Measurements from ENCODE around the gene PCDH1.
"Not testable (repeated sequence)": the region's sequence is repeated elsewhere in the genome, so short reads cannot be mapped to it uniquely, and the experiment has no call there.

Gene PCDH1

GRCh38 chr5:141902015-141902814, 24.0 kb upstream of the PCDH1 start:
- H3K4me3 ChIP-seq (ENCODE audit: control insufficient read depth, low read depth, low read length) = no peak overlapping the region
- DNase-seq (ENCODE audit: low read depth) = no peak
- no peak for TF ChIP-seq CTCF (conservative IDR thresholded peaks at IDR 0.05; ENCODE audit: control insufficient read depth, insufficient read depth, low read depth, low read length)

GRCh38 chr5:141898448-141899049, 20.3 kb upstream of the PCDH1 start:
- no peak for DNase-seq (ENCODE audit: low read depth)
- H3K4me3 ChIP-seq (ENCODE audit: control insufficient read depth, low read depth, low read length) = no peak overlapping the region
- TF ChIP-seq CTCF (conservative IDR thresholded peaks at IDR 0.05; ENCODE audit: control insufficient read depth, insufficient read depth, low read depth, low read length) = no peak

- no peak for TF ChIP-seq CTCF (conservative IDR thresholded peaks at IDR 0.05; ENCODE audit: control insufficient read depth, insufficient read depth, low read depth, low read length)
- no peak for DNase-seq (ENCODE audit: low read depth)
- no peak overlapping the region for H3K4me3 ChIP-seq (ENCODE audit: control insufficient read depth, low read depth, low read length)
Measured at GRCh38 chr5:141897425-141897824, 19.2 kb upstream of the PCDH1 start.

GRCh38 chr5:141890429-141890828, 12.2 kb upstream of the PCDH1 start:
- H3K4me3 ChIP-seq (ENCODE audit: control insufficient read depth, low read depth, low read length); DNase-seq (ENCODE audit: low read depth): not testable (repeated sequence)

GRCh38 chr5:141889282-141889871, 11.2 kb upstream of the PCDH1 start:
- peak; percentile 54 for TF ChIP-seq CTCF (conservative IDR thresholded peaks at IDR 0.05; ENCODE audit: control insufficient read depth, insufficient read depth, low read depth, low read length)
- no peak overlapping the region for H3K4me3 ChIP-seq (ENCODE audit: control insufficient read depth, low read depth, low read length)
- peak; percentile 36 for DNase-seq (ENCODE audit: low read depth)

GRCh38 chr5:141883892-141884318, 5.7 kb upstream of the PCDH1 start:
- no peak for DNase-seq (ENCODE audit: low read depth)
- no peak for TF ChIP-seq CTCF (conservative IDR thresholded peaks at IDR 0.05; ENCODE audit: control insufficient read depth, insufficient read depth, low read depth, low read length)
- H3K4me3 ChIP-seq (ENCODE audit: control insufficient read depth, low read depth, low read length) = no peak overlapping the region

All from fibroblast of mammary gland (primary cell).